ENCODE data around the gene TM9SF4. TPM values are rescaled to one million over a fixed set of nuclear protein-coding genes. Genes with fewer than 3 reads are reported as not detected.

Gene TM9SF4
- total and polyA plus RNA-seq, 2 of the 8 experiments (the other 6 are each of a cell fraction or from before 2014, with no cell fraction given), result 38.4 to 68.7 TPM

DNA sequence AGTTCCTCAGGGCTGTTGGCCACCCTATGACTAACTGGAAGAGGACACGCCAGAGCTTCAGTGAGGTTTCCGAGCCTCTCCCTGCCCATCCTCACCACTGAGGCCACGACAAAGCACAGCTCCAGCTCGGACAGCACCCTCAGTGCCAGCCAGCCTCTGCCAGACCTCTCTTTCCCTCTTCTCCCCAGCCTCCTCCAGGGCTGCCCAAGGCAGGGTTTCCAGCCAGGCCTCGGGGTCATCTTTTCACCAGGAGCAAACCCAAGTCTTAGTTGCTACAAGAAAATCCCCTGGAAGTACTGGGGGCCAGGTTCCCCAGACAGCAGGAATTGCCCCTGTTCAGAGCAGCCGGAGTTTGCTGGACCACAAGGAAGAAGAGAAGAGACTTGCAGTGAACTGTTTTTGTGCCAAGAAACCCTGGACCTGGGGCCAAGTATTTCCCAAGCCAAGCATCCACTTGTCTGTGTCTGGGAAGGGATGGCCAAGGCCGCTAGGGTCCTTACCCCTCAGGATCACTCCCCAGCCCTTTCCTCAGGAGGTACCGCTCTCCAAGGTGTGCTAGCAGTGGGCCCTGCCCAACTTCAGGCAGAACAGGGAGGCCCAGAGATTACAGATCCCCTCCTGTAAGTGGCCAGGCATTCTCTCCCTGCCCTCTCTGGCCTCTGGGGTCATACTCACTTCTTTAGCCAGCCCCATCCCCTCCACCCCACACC lies 56.5 kb downstream of the TM9SF4 start:
- Histone ChIP-seq H3K27me3 (replicated peaks in 1 of 4; ENCODE audit: control insufficient read depth in 3 of 4, extremely low read depth in 1 of 4, insufficient read depth in 3 of 4, low read length in 3 of 4) (no peaks in the 10 kb centered on the region), H4K5ac (ENCODE audit: insufficient read length, low read depth, low read length) (no peak overlapping the region), H4K20me1 (replicated peaks in 1 of 2; ENCODE audit: control insufficient read depth in 1 of 2, insufficient read depth in 2 of 2, low read length in 2 of 2) (peaks cover 0 to 4% of the 10 kb centered on the region in 2 experiments), H3K4ac (replicated peaks; ENCODE audit: insufficient read length, low read depth, low read length) (no peak overlapping the region), H3K9me3 (ENCODE audit: insufficient read depth in 2 of 2, low read depth in 1 of 2, low read length in 1 of 2) (no peaks in the 10 kb centered on the region), H2BK20ac (ENCODE audit: low read length) (no peak overlapping the region), H3K4me2 (ENCODE audit: insufficient read depth in 1 of 2, low read depth in 2 of 2, low read length in 2 of 2) (no peak overlapping the region), H3K4me1 (replicated peaks in 1 of 4; ENCODE audit: control insufficient read depth in 3 of 4, insufficient read depth in 4 of 4, low read length in 3 of 4) (peaks cover 0 to 7% (median 3%) of the 10 kb centered on the region in 4 experiments; a peak in 3 of 7 replicates), H3K79me1 (ENCODE audit: low read depth, low read length) (no peaks in the 10 kb centered on the region), H2BK5ac (ENCODE audit: low read depth, low read length) (no peak overlapping the region), H4K91ac (replicated peaks; ENCODE audit: insufficient read length, low read length) (no peak overlapping the region), H3K23ac (ENCODE audit: insufficient read length) (no peak overlapping the region), H3K4me3 (ENCODE audit: extremely low read depth in 1 of 4, insufficient read depth in 2 of 4, low read depth in 3 of 4, low read length in 4 of 4) (no peak overlapping the region), H3K79me2 (ENCODE audit: control insufficient read depth in 1 of 2, insufficient read depth in 2 of 2, low read length in 2 of 2) (no peaks in the 10 kb centered on the region), H3K9ac (replicated peaks in 1 of 4; ENCODE audit: extremely low read depth in 1 of 4, low read depth in 3 of 4, low read length in 3 of 4) (no peak overlapping the region), H3K23me2 (ENCODE audit: low read depth, low read length) (no peaks in the 10 kb centered on the region), H3K36me3 (ENCODE audit: control insufficient read depth in 2 of 4, insufficient read depth in 4 of 4, low read length in 3 of 4) (peaks cover 17 to 32% (median 29%) of the 10 kb centered on the region in 4 experiments), H4K8ac (ENCODE audit: extremely low read depth, insufficient read depth, low read length) (no peak overlapping the region), H2AFZ (ENCODE audit: low read length) (no peak overlapping the region), H3K18ac (ENCODE audit: extremely low read depth, low read length) (no peak overlapping the region), H2BK15ac (ENCODE audit: low read length) (no peak overlapping the region), H2BK12ac (ENCODE audit: low read depth, low read length) (no peak overlapping the region), H3K56ac (replicated peaks; ENCODE audit: insufficient read length, low read depth, low read length) (no peak overlapping the region), H2AK5ac (ENCODE audit: low read depth, low read length) (no peak overlapping the region), H3K14ac (ENCODE audit: insufficient read length) (no peak overlapping the region), H2BK120ac (replicated peaks; ENCODE audit: low read depth, low read length) (no peak overlapping the region), H3K27ac (ENCODE audit: low read depth, low read length) (no peak overlapping the region)
- TF ChIP-seq SP2 (IDR thresholded peaks at IDR 0.05; ENCODE audit: low read length) (no peak), RBBP5 (IDR thresholded peaks at IDR 0.05; ENCODE audit: borderline replicate concordance, low read depth, low read length) (no peak), PHF8 (conservative IDR thresholded peaks at IDR 0.05; ENCODE audit: low read depth, low read length) (no peak), NANOG (IDR thresholded peaks at IDR 0.05; ENCODE audit: insufficient read depth, low read depth, low read length, poor library complexity, severe bottlenecking) (no peak), POLR2AphosphoS5 (IDR thresholded peaks at IDR 0.05; ENCODE audit: low read depth, low read length) (no peak; the same call in 1 of the 2 replicates), CEBPB (IDR thresholded peaks at IDR 0.05; ENCODE audit: low read depth, low read length) (no peak), BCL11A (IDR thresholded peaks at IDR 0.05; ENCODE audit: low read depth in 2 of 2, low read length in 2 of 2) (no peak), BACH1 (IDR thresholded peaks at IDR 0.05; ENCODE audit: low read length) (no peak), HDAC6 (IDR thresholded peaks at IDR 0.05; ENCODE audit: low read depth, low read length) (no peak), KDM1A (IDR thresholded peaks at IDR 0.05; ENCODE audit: borderline replicate concordance, low read length) (no peak), SIX5 (IDR thresholded peaks at IDR 0.05; ENCODE audit: low read depth, low read length) (no peak)
- CTCF ChIA-PET (ENCODE audit: partially characterized antibody), result interaction anchor here (0.6 kb wide), 1 partner anchor 292 kb away, joined by 3 read pairs; no protein-coding TSS in a partner anchor
- DNase-seq (ENCODE audit: low read depth in 1 of 2, low spot score in 2 of 2), result no peak
- 95% methylated on average over 8 of the region's 8 CpGs; no CpG with 5 or more reads in 1 of the 2 experiments for WGBS, 2 experiments (ENCODE audit: extremely low coverage in 1 of 2, insufficient coverage in 1 of 2, insufficient read length in 1 of 2, insufficient replicate concordance in 2 of 2, low coverage in 1 of 2, low lambda C conversion rate in 2 of 2, missing lambda C conversion rate in 1 of 2)
- POLR2A ChIA-PET (ENCODE audit: partially characterized antibody), result no interaction called here
- FAIRE-seq, result no peak

Measured in H1 (cell line).